K562 (cell line): ENCODE results near the gene JUNB. TPM values are rescaled to one million over a fixed set of nuclear protein-coding genes. Genes with fewer than 3 reads are reported as not detected.

ENCODE experiments used
- BCLAF1 ChIP-seq, 2 experiments: fragments of 450-650 bp in 1 of 2; IDR thresholded peaks; 2 replicates each; pipeline ENCODE4 v1.6.1; 2011 to 2017; ENCODE audit warnings: low read depth in 2 of 2, antibody characterized with exemption in 1 of 2, borderline replicate concordance in 1 of 2, low read length in 1 of 2, mild to moderate bottlenecking in 1 of 2, mixed read lengths in 1 of 2; ENCODE audit not compliant: control insufficient read depth in 1 of 2
- CHD1 ChIP-seq: fragments of 200-600 bp; sonication (generic); IDR thresholded peaks from one replicate; pipeline ENCODE4 v1.6.1; 2012; ENCODE audit warnings: mild to moderate bottlenecking, moderate library complexity, low read length, inconsistent platforms
- CREM ChIP-seq: IDR thresholded peaks from 2 replicates; pipeline ENCODE4 v1.6.1; 2014; ENCODE audit warnings: antibody characterized with exemption, low read depth
- GTF2B ChIP-seq: IDR thresholded peaks from 2 replicates; pipeline ENCODE4 v1.6.1; 2011; ENCODE audit not compliant: insufficient read length; ENCODE audit errors: extremely low read depth
- HNRNPLL ChIP-seq: fragments of 200-400 bp; formaldehyde crosslinking; IDR thresholded peaks from 2 replicates; pipeline ENCODE4 v1.6.1; 2017; ENCODE audit warnings: low read length, low read depth, mild to moderate bottlenecking; ENCODE audit not compliant: poor library complexity, severe bottlenecking
- ID3 ChIP-seq, 2 experiments: fragments of 250-450 bp in 1 of 2; fragments of 450-650 bp in 1 of 2; sonication (Bioruptor Pico) in 1 of 2; IDR thresholded peaks; 2 replicates each; pipeline versions ENCODE4 v1.6.1 to v1.8.0; 2016 to 2021; ENCODE audit warnings: mild to moderate bottlenecking in 2 of 2, moderate library complexity in 2 of 2, missing compliant biosample characterization in 1 of 2, missing genetic modification characterization in 1 of 2
- MYC ChIP-seq, 2 experiments: fragments of 250-450 bp in 1 of 2; sonication (Bioruptor Pico) in 1 of 2; IDR thresholded peaks; 2 replicates each; pipeline versions ENCODE4 v1.5.1 to v1.6.1; 2012 to 2021; ENCODE audit warnings: low read depth in 2 of 2, borderline replicate concordance in 1 of 2, improper control_type of control experiment in 1 of 2, low read length in 1 of 2, mild to moderate bottlenecking in 1 of 2, moderate library complexity in 1 of 2
- POLR2G ChIP-seq: fragments of 200-400 bp; formaldehyde crosslinking; IDR thresholded peaks from 2 replicates; pipeline ENCODE4 v1.6.1; 2017; ENCODE audit warnings: low read depth, mild to moderate bottlenecking, antibody characterized with exemption, low read length, moderate library complexity
- RBFOX2 ChIP-seq: fragments of 200-400 bp; formaldehyde crosslinking; IDR thresholded peaks from 2 replicates; pipeline ENCODE4 v1.6.1; 2017; ENCODE audit warnings: low read depth, mild to moderate bottlenecking, low read length, moderate library complexity
- RBM14 ChIP-seq: fragments of 200-400 bp; formaldehyde crosslinking; IDR thresholded peaks from 2 replicates; pipeline ENCODE4 v1.6.1; 2018; ENCODE audit warnings: low read depth, mild to moderate bottlenecking, low read length, moderate library complexity, borderline replicate concordance; ENCODE audit not compliant: insufficient read depth
- SAFB ChIP-seq: fragments of 200-400 bp; formaldehyde crosslinking; IDR thresholded peaks from 2 replicates; pipeline ENCODE4 v1.6.1; 2017; ENCODE audit warnings: low read depth, low read length, borderline replicate concordance
- SAP30 ChIP-seq: fragments of 200-600 bp; sonication (generic); IDR thresholded peaks from 2 replicates; pipeline ENCODE4 v1.6.1; 2012; ENCODE audit warnings: borderline replicate concordance, low read depth, mild to moderate bottlenecking, moderate library complexity, low read length, control low read depth, inconsistent platforms; ENCODE audit not compliant: insufficient read depth, poor library complexity, severe bottlenecking
- TBP ChIP-seq: optimal IDR thresholded peaks from 2 replicates; pipeline ENCODE3; 2011; ENCODE audit warnings: low read depth, low read length, improper control_type of control experiment
- YY1 ChIP-seq, 3 experiments: IDR thresholded peaks; 2 replicates each; pipeline ENCODE4 v1.6.1; 2011; ENCODE audit warnings: low read length in 2 of 3, mild to moderate bottlenecking in 2 of 3, moderate library complexity in 2 of 3, borderline replicate concordance in 1 of 3, control low read depth in 1 of 3, low read depth in 1 of 3; ENCODE audit not compliant: insufficient read depth in 3 of 3, insufficient replicate concordance in 2 of 3, control insufficient read depth in 1 of 3, insufficient read length in 1 of 3; ENCODE audit errors: extremely low read depth in 1 of 3
- ZNF354B ChIP-seq: fragments of 250-450 bp; sonication (Bioruptor Pico); IDR thresholded peaks from 2 replicates; pipeline ENCODE4 v1.4.0; 2020
- polyA plus RNA-seq, 8 experiments: library from polyadenylated mRNA; depleted of rRNA in 4 of 8; stranded (reverse) in 5 of 8; unstranded in 3 of 8; fragments of >200 nt; fragmentation: Nextera tagmentation in 2 of 8; fragmentation: Illumina TruSeq in 1 of 8; extraction: Ambion mirVana in 2 of 8; extraction: Trizol in 1 of 8; gene quantifications; 2 replicates each; pipeline versions ENCODE4 v1.2.1 to v1.2.3, GENCODE V29; 2011 to 2014; ENCODE audit warnings: inconsistent platforms in 1 of 8, missing spikeins in 1 of 8
- total RNA-seq, 7 experiments: library from RNA; depleted of rRNA in 6 of 7; stranded (reverse); fragments of >200 nt in 6 of 7; fragmentation: Illumina TruSeq in 2 of 7; extraction: Trizol in 2 of 7; gene quantifications; 2 replicates each; pipeline versions ENCODE4 v1.2.1 to v1.2.3, GENCODE V29; 2011 to 2021; ENCODE audit warnings: low replicate concordance in 1 of 7
- TF ChIP-seq, protein P1 (sequence below): sonication (generic); formaldehyde crosslinking; IDR thresholded peaks from 2 replicates; pipeline ENCODE4 v1.9.0; 2022; ENCODE audit warnings: mild to moderate bottlenecking, missing genetic modification reagents
- TF ChIP-seq, protein P2 (sequence below): sonication (generic); formaldehyde crosslinking; IDR thresholded peaks from 2 replicates; pipeline ENCODE4 v1.8.0; 2022; ENCODE audit warnings: mild to moderate bottlenecking, low read depth, missing genetic modification reagents

The JUNB gene
- total and polyA plus RNA-seq, 9 of the 15 experiments (the other 6 are each of a cell fraction or from before 2014, with no cell fraction given) = 0.23 to 88.1 (median 13.1) TPM

DNA sequence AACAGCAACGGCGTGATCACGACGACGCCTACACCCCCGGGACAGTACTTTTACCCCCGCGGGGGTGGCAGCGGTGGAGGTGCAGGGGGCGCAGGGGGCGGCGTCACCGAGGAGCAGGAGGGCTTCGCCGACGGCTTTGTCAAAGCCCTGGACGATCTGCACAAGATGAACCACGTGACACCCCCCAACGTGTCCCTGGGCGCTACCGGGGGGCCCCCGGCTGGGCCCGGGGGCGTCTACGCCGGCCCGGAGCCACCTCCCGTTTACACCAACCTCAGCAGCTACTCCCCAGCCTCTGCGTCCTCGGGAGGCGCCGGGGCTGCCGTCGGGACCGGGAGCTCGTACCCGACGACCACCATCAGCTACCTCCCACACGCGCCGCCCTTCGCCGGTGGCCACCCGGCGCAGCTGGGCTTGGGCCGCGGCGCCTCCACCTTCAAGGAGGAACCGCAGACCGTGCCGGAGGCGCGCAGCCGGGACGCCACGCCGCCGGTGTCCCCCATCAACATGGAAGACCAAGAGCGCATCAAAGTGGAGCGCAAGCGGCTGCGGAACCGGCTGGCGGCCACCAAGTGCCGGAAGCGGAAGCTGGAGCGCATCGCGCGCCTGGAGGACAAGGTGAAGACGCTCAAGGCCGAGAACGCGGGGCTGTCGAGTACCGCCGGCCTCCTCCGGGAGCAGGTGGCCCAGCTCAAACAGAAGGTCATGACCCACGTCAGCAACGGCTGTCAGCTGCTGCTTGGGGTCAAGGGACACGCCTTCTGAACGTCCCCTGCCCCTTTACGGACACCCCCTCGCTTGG lies 966 bp downstream of the JUNB start (continued):
- peak; percentile 67 for TF ChIP-seq SAP30
- TF ChIP-seq GTF2B = no peak
- TF ChIP-seq HNRNPLL = peak; percentile 38
- TF ChIP-seq CREM = peak; percentile 77; the same call in 1 of the 2 replicates
- TF ChIP-seq, protein P1, sequence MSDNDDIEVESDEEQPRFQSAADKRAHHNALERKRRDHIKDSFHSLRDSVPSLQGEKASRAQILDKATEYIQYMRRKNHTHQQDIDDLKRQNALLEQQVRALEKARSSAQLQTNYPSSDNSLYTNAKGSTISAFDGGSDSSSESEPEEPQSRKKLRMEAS = peak; percentile 91
- TF ChIP-seq RBFOX2 = peak; percentile 76
- TF ChIP-seq RBM14 = peak; percentile 82; the same call in 1 of the 2 replicates
- no peak for TF ChIP-seq ZNF354B (CRISPR knock-in tag)
- TF ChIP-seq, protein P2, sequence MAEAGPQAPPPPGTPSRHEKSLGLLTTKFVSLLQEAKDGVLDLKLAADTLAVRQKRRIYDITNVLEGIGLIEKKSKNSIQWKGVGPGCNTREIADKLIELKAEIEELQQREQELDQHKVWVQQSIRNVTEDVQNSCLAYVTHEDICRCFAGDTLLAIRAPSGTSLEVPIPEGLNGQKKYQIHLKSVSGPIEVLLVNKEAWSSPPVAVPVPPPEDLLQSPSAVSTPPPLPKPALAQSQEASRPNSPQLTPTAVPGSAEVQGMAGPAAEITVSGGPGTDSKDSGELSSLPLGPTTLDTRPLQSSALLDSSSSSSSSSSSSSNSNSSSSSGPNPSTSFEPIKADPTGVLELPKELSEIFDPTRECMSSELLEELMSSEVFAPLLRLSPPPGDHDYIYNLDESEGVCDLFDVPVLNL (CRISPR knock-in tag) = 0 out of 2 replicates have a peak, but pooled peaks have one; percentile 29
- peak; percentile 95 for TF ChIP-seq CHD1
- peak; percentile 60; the same call in 1 of the 2 replicates for TF ChIP-seq MYC (IDR thresholded peaks at IDR 0.05; ENCODE audit: low read depth, low read length)
- 0 out of 2 replicates have a peak, but pooled peaks have one; percentile 25 for TF ChIP-seq MYC (CRISPR knock-in tag; IDR thresholded peaks at IDR 0.05; ENCODE audit: borderline replicate concordance, low read depth)
- peak in 1 of 3 experiments; percentile 62 for TF ChIP-seq YY1 (IDR thresholded peaks at IDR 0.05; ENCODE audit: borderline replicate concordance in 1 of 3, control insufficient read depth in 1 of 3, extremely low read depth in 1 of 3, insufficient read depth in 3 of 3, insufficient read length in 1 of 3, insufficient replicate concordance in 2 of 3, low read depth in 1 of 3, low read length in 2 of 3)
- TF ChIP-seq POLR2G = peak; percentile 80
- peak; percentile 46 for TF ChIP-seq SAFB
- no peak for TF ChIP-seq ID3 (CRISPR knock-in tag; IDR thresholded peaks at IDR 0.05)
- peak; percentile 59; the same call in 1 of the 2 replicates for TF ChIP-seq ID3 (tag; IDR thresholded peaks at IDR 0.05)
- TF ChIP-seq TBP = peak; percentile 21
- TF ChIP-seq BCLAF1 (IDR thresholded peaks at IDR 0.05; ENCODE audit: borderline replicate concordance in 1 of 2, control insufficient read depth in 1 of 2, low read depth in 2 of 2, low read length in 1 of 2) = peak in 1 of 2 experiments; percentile 83; a peak in 1 of 4 replicates
